ENCODE results near the gene MAGEF1. TPM values are rescaled to one million over a fixed set of nuclear protein-coding genes. Genes with fewer than 3 reads are reported as not detected.

The MAGEF1 gene
- total and polyA plus RNA-seq, 2 donors (not counting 1 experiment from before 2014, with no cell fraction given): 9.5 to 26.2 TPM

DNA sequence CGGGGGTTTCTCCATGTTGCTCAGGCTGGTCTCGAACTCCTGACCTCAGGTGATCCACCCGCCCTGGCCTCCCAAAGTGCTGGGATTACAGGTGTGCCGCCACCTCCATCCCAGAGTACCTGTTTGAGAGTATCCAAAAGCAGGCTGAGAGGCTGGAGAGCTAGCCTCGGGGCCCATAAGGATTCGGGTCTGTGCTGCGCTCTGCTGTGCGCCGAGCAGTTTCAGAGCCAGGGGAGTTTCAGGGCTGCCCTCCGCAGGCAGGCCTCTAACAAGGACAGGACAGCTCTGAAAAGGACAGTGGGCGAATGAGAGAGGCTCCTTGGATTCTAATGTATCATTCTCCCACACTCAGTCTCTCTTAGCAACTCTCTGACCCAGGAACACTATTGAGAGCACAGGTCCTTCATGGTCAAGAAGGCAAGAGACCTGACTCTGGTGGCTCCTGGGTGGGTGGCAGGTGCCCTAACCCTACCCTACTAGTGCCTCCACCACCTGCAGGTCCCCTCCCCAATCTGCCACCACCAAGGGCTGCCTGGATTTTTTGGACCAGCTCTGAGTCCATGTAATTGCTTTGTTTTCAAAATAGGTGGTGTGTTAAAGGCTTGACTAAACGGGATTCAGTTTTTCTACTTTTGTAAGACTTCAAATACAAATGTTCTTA lies 27.8 kb downstream of the MAGEF1 start:
- H3K27me3 ChIP-seq (replicated peaks in 1 of 4; ENCODE audit: control extremely low read depth in 1 of 4, control insufficient read depth in 3 of 4, insufficient read depth in 4 of 4, low read length in 3 of 4): no peaks in the 10 kb centered on the region
- Mint-ChIP-seq H3K9me3 (ENCODE audit: insufficient read depth) (no peaks in the 10 kb centered on the region), H3K4me3 (no peak overlapping the region), H3K27me3 (no peaks in the 10 kb centered on the region), H3K4me1 (peaks cover 24% of the 10 kb centered on the region), H3K27ac (peak overlapping the region; percentile 26)
- WGBS (ENCODE audit: insufficient coverage): 97% methylated on average over 11 of the region's 12 CpGs
- no peak overlapping the region for H3K9ac ChIP-seq (ENCODE audit: low read length)
- ChIA-PET POLR2A (no interaction called here), CTCF (no interaction called here)
- no peaks in the 10 kb centered on the region for H4K20me1 ChIP-seq (ENCODE audit: control insufficient read depth, insufficient read depth, low read length, poor library complexity, severe bottlenecking)
- H3K4me1 ChIP-seq (ENCODE audit: control insufficient read depth in 2 of 2, insufficient read depth in 2 of 2, low read length in 2 of 2): peaks cover 21 to 26% of the 10 kb centered on the region in 2 donors
- H2AFZ ChIP-seq (ENCODE audit: insufficient read depth, low read depth, low read length, poor library complexity, severe bottlenecking): no peak overlapping the region
- no peak overlapping the region for H3K4me2 ChIP-seq (replicated peaks; ENCODE audit: low read depth, low read length, poor library complexity, severe bottlenecking)
- H3K4me3 ChIP-seq (ENCODE audit: control extremely low read depth in 1 of 5, extremely low read depth in 1 of 5, insufficient read depth in 1 of 5, low read depth in 2 of 5, low read length in 4 of 5): no peak overlapping the region
- intact Hi-C loops (cut with micrococcal nuclease): no loop called here
- ATAC-seq (ENCODE audit: low read depth) (no peak), DNase-seq (no peak)
- TF ChIP-seq, protein P1, sequence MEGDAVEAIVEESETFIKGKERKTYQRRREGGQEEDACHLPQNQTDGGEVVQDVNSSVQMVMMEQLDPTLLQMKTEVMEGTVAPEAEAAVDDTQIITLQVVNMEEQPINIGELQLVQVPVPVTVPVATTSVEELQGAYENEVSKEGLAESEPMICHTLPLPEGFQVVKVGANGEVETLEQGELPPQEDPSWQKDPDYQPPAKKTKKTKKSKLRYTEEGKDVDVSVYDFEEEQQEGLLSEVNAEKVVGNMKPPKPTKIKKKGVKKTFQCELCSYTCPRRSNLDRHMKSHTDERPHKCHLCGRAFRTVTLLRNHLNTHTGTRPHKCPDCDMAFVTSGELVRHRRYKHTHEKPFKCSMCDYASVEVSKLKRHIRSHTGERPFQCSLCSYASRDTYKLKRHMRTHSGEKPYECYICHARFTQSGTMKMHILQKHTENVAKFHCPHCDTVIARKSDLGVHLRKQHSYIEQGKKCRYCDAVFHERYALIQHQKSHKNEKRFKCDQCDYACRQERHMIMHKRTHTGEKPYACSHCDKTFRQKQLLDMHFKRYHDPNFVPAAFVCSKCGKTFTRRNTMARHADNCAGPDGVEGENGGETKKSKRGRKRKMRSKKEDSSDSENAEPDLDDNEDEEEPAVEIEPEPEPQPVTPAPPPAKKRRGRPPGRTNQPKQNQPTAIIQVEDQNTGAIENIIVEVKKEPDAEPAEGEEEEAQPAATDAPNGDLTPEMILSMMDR (IDR thresholded peaks at IDR 0.05): no peak
- no peak for TF ChIP-seq EZH2 (IDR thresholded peaks at IDR 0.05; ENCODE audit: borderline replicate concordance, insufficient read depth, low read depth, low read length, poor library complexity, severe bottlenecking)
- H3K79me2 ChIP-seq (ENCODE audit: control insufficient read depth, insufficient read depth, low read length): no peaks in the 10 kb centered on the region
- peaks cover 0 to 4% (median 0%) of the 10 kb centered on the region in 3 donors for H3K9me3 ChIP-seq (ENCODE audit: control extremely low read depth in 1 of 3, control insufficient read depth in 2 of 3, insufficient read depth in 1 of 3, low read length in 2 of 3)
- no peak overlapping the region for H3K27ac ChIP-seq (ENCODE audit: low read length in 2 of 2)
- H3K36me3 ChIP-seq (replicated peaks in 1 of 2; ENCODE audit: control extremely low read depth in 1 of 2, control insufficient read depth in 1 of 2, extremely low read depth in 1 of 2, insufficient read depth in 2 of 2, low read length in 1 of 2): no peaks in the 10 kb centered on the region

DNA sequence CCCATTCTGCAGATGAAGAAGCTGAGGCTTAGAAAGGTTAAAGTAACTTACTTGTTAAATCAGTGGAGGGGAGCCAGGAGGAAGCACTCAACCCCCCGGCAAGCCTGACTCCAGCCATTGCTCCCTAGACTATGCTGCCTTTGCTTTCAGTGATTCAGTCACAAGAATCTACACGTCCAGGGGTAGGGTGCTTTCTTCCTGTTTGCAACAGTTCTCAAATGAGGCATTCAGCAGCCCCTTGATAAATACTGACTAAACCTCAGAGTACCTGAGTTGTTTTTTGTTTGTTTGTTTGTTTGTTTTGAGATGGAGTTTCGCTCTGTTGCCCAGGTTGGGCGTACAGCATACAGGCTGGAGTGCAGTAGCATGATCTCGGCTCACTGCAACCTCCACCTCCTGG lies 28.6 kb downstream of the MAGEF1 start:
- DNase-seq (no peak), ATAC-seq (ENCODE audit: low read depth) (no peak)
- Histone ChIP-seq H3K9me3 (ENCODE audit: control extremely low read depth in 1 of 3, control insufficient read depth in 2 of 3, insufficient read depth in 1 of 3, low read length in 2 of 3) (peaks cover 0 to 4% (median 0%) of the 10 kb centered on the region in 3 donors), H3K4me2 (replicated peaks; ENCODE audit: low read depth, low read length, poor library complexity, severe bottlenecking) (no peak overlapping the region), H4K20me1 (ENCODE audit: control insufficient read depth, insufficient read depth, low read length, poor library complexity, severe bottlenecking) (no peaks in the 10 kb centered on the region), H3K27me3 (replicated peaks in 1 of 4; ENCODE audit: control extremely low read depth in 1 of 4, control insufficient read depth in 3 of 4, insufficient read depth in 4 of 4, low read length in 3 of 4) (no peaks in the 10 kb centered on the region), H3K27ac (ENCODE audit: low read length in 2 of 2) (no peak overlapping the region), H3K4me1 (ENCODE audit: control insufficient read depth in 2 of 2, insufficient read depth in 2 of 2, low read length in 2 of 2) (peaks cover 26 to 29% of the 10 kb centered on the region in 2 donors), H3K79me2 (ENCODE audit: control insufficient read depth, insufficient read depth, low read length) (no peaks in the 10 kb centered on the region), H3K36me3 (replicated peaks in 1 of 2; ENCODE audit: control extremely low read depth in 1 of 2, control insufficient read depth in 1 of 2, extremely low read depth in 1 of 2, insufficient read depth in 2 of 2, low read length in 1 of 2) (no peaks in the 10 kb centered on the region), H2AFZ (ENCODE audit: insufficient read depth, low read depth, low read length, poor library complexity, severe bottlenecking) (no peak overlapping the region), H3K4me3 (ENCODE audit: control extremely low read depth in 1 of 5, extremely low read depth in 1 of 5, insufficient read depth in 1 of 5, low read depth in 2 of 5, low read length in 4 of 5) (no peak overlapping the region), H3K9ac (ENCODE audit: low read length) (no peak overlapping the region)
- Mint-ChIP-seq H3K27me3 (no peaks in the 10 kb centered on the region), H3K4me3 (no peak overlapping the region), H3K27ac (no peak overlapping the region), H3K9me3 (ENCODE audit: insufficient read depth) (no peaks in the 10 kb centered on the region), H3K4me1 (peaks cover 28% of the 10 kb centered on the region)
- no peak for TF ChIP-seq EZH2 (IDR thresholded peaks at IDR 0.05; ENCODE audit: borderline replicate concordance, insufficient read depth, low read depth, low read length, poor library complexity, severe bottlenecking)
- TF ChIP-seq, protein P1 (IDR thresholded peaks at IDR 0.05): no peak
- WGBS (ENCODE audit: insufficient coverage): 63% methylated on average over 3 of the region's 5 CpGs
- ChIA-PET CTCF (no interaction called here), POLR2A (no interaction called here)
- intact Hi-C loops (cut with micrococcal nuclease): no loop called here
